Measurements from ENCODE around the gene OTUB2.

OTUB2 gene

GRCh38 chr14:94052662-94053061 lies 26.5 kb downstream of the OTUB2 start:
- H3K27ac ChIP-seq (replicated peaks) = no peak overlapping the region
- no peak for DNase-seq (ENCODE audit: low read depth in 1 of 2, low spot score in 1 of 2)
- no peak overlapping the region for H3K4me3 ChIP-seq (replicated peaks; ENCODE audit: insufficient read depth, low read length)
- TF ChIP-seq REST (IDR thresholded peaks at IDR 0.05; ENCODE audit: insufficient replicate concordance, low read depth) = no peak
- TF ChIP-seq POLR2AphosphoS5 (IDR thresholded peaks at IDR 0.05; ENCODE audit: low read depth) = no peak
- no peak for TF ChIP-seq CTCF (IDR thresholded peaks at IDR 0.05; ENCODE audit: insufficient read depth, low read length)
- TF ChIP-seq GABPA (IDR thresholded peaks at IDR 0.05; ENCODE audit: low read depth) = no peak
- no peak for TF ChIP-seq SPI1 (IDR thresholded peaks at IDR 0.05; ENCODE audit: borderline replicate concordance, low read depth)
- H3K27me3 ChIP-seq (ENCODE audit: insufficient read depth, poor library complexity, severe bottlenecking) = no peaks in the 10 kb centered on the region

GRCh38 chr14:94054401-94054800 lies 28.3 kb downstream of the OTUB2 start:
- no peak for DNase-seq (ENCODE audit: low read depth in 1 of 2, low spot score in 1 of 2)
- no peak overlapping the region for H3K27ac ChIP-seq (replicated peaks)

GRCh38 chr14:94054936-94055335 lies 28.8 kb downstream of the OTUB2 start:
- Histone ChIP-seq H3K4me3 (replicated peaks; ENCODE audit: insufficient read depth, low read length) (no peak overlapping the region), H3K27me3 (ENCODE audit: insufficient read depth, poor library complexity, severe bottlenecking) (no peaks in the 10 kb centered on the region), H3K27ac (replicated peaks) (no peak overlapping the region)
- DNase-seq (ENCODE audit: low read depth in 1 of 2, low spot score in 1 of 2) = no peak
- TF ChIP-seq SPI1 (IDR thresholded peaks at IDR 0.05; ENCODE audit: borderline replicate concordance, low read depth) (no peak), GABPA (IDR thresholded peaks at IDR 0.05; ENCODE audit: low read depth) (no peak), REST (IDR thresholded peaks at IDR 0.05; ENCODE audit: insufficient replicate concordance, low read depth) (no peak)

More at GRCh38 chr14:94054401-94054800, 28.3 kb downstream of the OTUB2 start:
- Histone ChIP-seq H3K4me3 (replicated peaks; ENCODE audit: insufficient read depth, low read length) (no peak overlapping the region), H3K27me3 (ENCODE audit: insufficient read depth, poor library complexity, severe bottlenecking) (no peaks in the 10 kb centered on the region)
- no peak for TF ChIP-seq REST (IDR thresholded peaks at IDR 0.05; ENCODE audit: insufficient replicate concordance, low read depth)
- no peak for TF ChIP-seq CTCF (IDR thresholded peaks at IDR 0.05; ENCODE audit: insufficient read depth, low read length)
- no peak for TF ChIP-seq GABPA (IDR thresholded peaks at IDR 0.05; ENCODE audit: low read depth)
- TF ChIP-seq SPI1 (IDR thresholded peaks at IDR 0.05; ENCODE audit: borderline replicate concordance, low read depth) = no peak
- no peak for TF ChIP-seq POLR2AphosphoS5 (IDR thresholded peaks at IDR 0.05; ENCODE audit: low read depth)
